Keratinocyte (primary cell): ENCODE results near the gene ZBTB21. TPM values are rescaled to one million over a fixed set of nuclear protein-coding genes. Genes with fewer than 3 reads are reported as not detected.

Experiments used
- DNase-seq: peaks from one replicate; pipeline ENCODE4 v3.0.0-alpha.2; 2011; ENCODE audit warnings: low read depth, missing footprints, low spot score
- FAIRE-seq: peaks from 2 replicates; lab custom pipeline; 2011; peaks lifted over from hg19 to GRCh38; lab: Jason Lieb, UNC
- H2AFZ ChIP-seq: 2 replicates; pipeline ENCODE4 v1.6.0; 2012; ENCODE audit warnings: low read length, control low read depth, inconsistent platforms; ENCODE audit not compliant: control insufficient read depth
- H3K27ac ChIP-seq: 2 replicates; pipeline ENCODE4 v1.5.1; 2011; ENCODE audit warnings: low read length; ENCODE audit not compliant: control insufficient read depth, insufficient read depth
- H3K27me3 ChIP-seq: 3 replicates; pipeline ENCODE4 v1.6.0; 2011; ENCODE audit warnings: low read length; ENCODE audit not compliant: control insufficient read depth, insufficient read depth; ENCODE audit errors: extremely low read depth
- H3K36me3 ChIP-seq, 2 experiments: 2 replicates in 1 of 2; 3 replicates in 1 of 2; pipeline ENCODE4 v1.5.1; 2011; ENCODE audit warnings: low read length in 2 of 2, mild to moderate bottlenecking in 1 of 2; ENCODE audit not compliant: control insufficient read depth in 2 of 2, insufficient read depth in 2 of 2; ENCODE audit errors: extremely low read depth in 1 of 2
- H3K4me1 ChIP-seq: 3 replicates; pipeline ENCODE4 v1.5.1; 2011; ENCODE audit warnings: low read length; ENCODE audit not compliant: control insufficient read depth, insufficient read depth; ENCODE audit errors: extremely low read depth
- H3K4me2 ChIP-seq: 3 replicates; pipeline ENCODE4 v1.6.0; 2011; ENCODE audit warnings: low read depth, low read length; ENCODE audit not compliant: control insufficient read depth, insufficient read depth; ENCODE audit errors: extremely low read depth
- H3K4me3 ChIP-seq, 3 experiments: fragments of 200-600 bp in 1 of 3; sonication (generic) in 1 of 3; 2 replicates in 2 of 3; 3 replicates in 1 of 3; pipeline ENCODE4 v1.5.1; 2011 to 2016; ENCODE audit warnings: low read length in 3 of 3, mild to moderate bottlenecking in 3 of 3, control low read depth in 2 of 3, inconsistent platforms in 1 of 3, low read depth in 1 of 3, mixed read lengths in 1 of 3, mixed run types in 1 of 3, moderate library complexity in 1 of 3; ENCODE audit not compliant: control insufficient read depth in 2 of 3, insufficient read depth in 2 of 3; ENCODE audit errors: extremely low read depth in 1 of 3
- H3K79me2 ChIP-seq: 2 replicates; pipeline ENCODE4 v1.6.0; 2012; ENCODE audit warnings: low read length; ENCODE audit not compliant: control insufficient read depth, insufficient read depth
- H3K9ac ChIP-seq: 3 replicates; pipeline ENCODE4 v1.6.0; 2011; ENCODE audit warnings: low read length; ENCODE audit not compliant: control insufficient read depth, insufficient read depth; ENCODE audit errors: extremely low read depth
- H3K9me1 ChIP-seq: 3 replicates; pipeline ENCODE4 v1.6.0; 2011; ENCODE audit warnings: low read length; ENCODE audit not compliant: control insufficient read depth, insufficient read depth; ENCODE audit errors: extremely low read depth
- H3K9me3 ChIP-seq: 2 replicates; pipeline ENCODE4 v1.5.1; 2012; ENCODE audit warnings: low read depth, low read length; ENCODE audit not compliant: control insufficient read depth
- H4K20me1 ChIP-seq: 3 replicates; pipeline ENCODE4 v1.6.0; 2011; ENCODE audit warnings: low read length; ENCODE audit not compliant: control insufficient read depth, insufficient read depth; ENCODE audit errors: extremely low read depth
- EZH2 ChIP-seq: IDR thresholded peaks from one replicate; pipeline ENCODE4 v1.6.1; 2012; ENCODE audit warnings: inconsistent platforms, mild to moderate bottlenecking, low read length, moderate library complexity
- dilution Hi-C: fragments of 300-500 bp; cut with MboI; formaldehyde crosslinking; loops from one replicate; pipeline ENCODE4 v1.7.0; 2020; ENCODE audit warnings: low sequenced_read_pairs; ENCODE audit not compliant: extremely low pct_ligation_motif_present
- polyA plus RNA-seq, 5 experiments: library from polyadenylated mRNA; depleted of rRNA in 3 of 5; stranded (reverse) in 3 of 5; stranded (forward) in 1 of 5; unstranded in 1 of 5; fragments of >200 nt; gene quantifications; 1 replicate in 1 of 5; 2 replicates in 3 of 5; 3 replicates in 1 of 5; pipeline versions ENCODE4 v1.2.1 to v1.2.3, GENCODE V29; 2011 to 2012; ENCODE audit warnings: missing spikeins in 2 of 5, low read depth in 1 of 5, low replicate concordance in 1 of 5
- TF ChIP-seq, protein P1 (sequence below), 3 experiments: IDR thresholded peaks in 1 of 3; conservative IDR thresholded peaks in 1 of 3; optimal IDR thresholded peaks in 1 of 3; 2 replicates in 2 of 3; 3 replicates in 1 of 3; pipeline versions ENCODE3 to v1.5.1; 2011; ENCODE audit warnings: low read length in 3 of 3, mild to moderate bottlenecking in 3 of 3, moderate library complexity in 2 of 3, control low read depth in 1 of 3, inconsistent platforms in 1 of 3; ENCODE audit not compliant: insufficient read depth in 2 of 3; ENCODE audit errors: extremely low read depth in 1 of 3

ZBTB21 gene
- polyA plus RNA-seq, 1 donor (not counting 4 experiments of a cell fraction or from before 2014, with no cell fraction given), result 9.5 TPM

DNA sequence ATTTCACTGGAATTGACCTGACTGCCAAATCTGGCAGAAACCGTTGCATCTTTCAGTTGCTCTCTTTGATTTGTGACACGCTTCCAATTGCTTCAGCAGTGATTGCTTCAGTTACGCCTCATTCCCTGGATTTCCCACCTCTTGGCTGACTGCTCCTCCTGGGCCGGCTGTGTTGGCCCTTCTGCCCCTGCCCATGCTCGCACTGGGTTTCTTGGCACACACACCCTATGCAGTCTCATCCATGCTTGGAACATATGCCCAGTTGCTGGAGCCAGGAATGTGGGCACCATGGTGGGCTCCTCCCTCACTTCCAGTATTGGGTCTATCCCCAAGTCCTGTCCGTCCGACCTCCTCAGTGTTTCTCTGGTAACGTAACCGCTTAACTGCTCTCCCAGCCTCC is 2.2 kb upstream of the ZBTB21 start:
- H3K79me2 ChIP-seq, result peaks cover 16% of the 10 kb centered on the region
- no peak overlapping the region for H3K27ac ChIP-seq
- FAIRE-seq, result no peak
- dilution Hi-C loops, result no loop called here
- no peak overlapping the region for H3K9ac ChIP-seq
- H3K4me2 ChIP-seq, result no peak overlapping the region
- H3K9me1 ChIP-seq, result no peaks in the 10 kb centered on the region
- H3K9me3 ChIP-seq, result no peaks in the 10 kb centered on the region
- H3K4me3 ChIP-seq, result no peak overlapping the region
- no peak for TF ChIP-seq EZH2
- TF ChIP-seq, protein P1, sequence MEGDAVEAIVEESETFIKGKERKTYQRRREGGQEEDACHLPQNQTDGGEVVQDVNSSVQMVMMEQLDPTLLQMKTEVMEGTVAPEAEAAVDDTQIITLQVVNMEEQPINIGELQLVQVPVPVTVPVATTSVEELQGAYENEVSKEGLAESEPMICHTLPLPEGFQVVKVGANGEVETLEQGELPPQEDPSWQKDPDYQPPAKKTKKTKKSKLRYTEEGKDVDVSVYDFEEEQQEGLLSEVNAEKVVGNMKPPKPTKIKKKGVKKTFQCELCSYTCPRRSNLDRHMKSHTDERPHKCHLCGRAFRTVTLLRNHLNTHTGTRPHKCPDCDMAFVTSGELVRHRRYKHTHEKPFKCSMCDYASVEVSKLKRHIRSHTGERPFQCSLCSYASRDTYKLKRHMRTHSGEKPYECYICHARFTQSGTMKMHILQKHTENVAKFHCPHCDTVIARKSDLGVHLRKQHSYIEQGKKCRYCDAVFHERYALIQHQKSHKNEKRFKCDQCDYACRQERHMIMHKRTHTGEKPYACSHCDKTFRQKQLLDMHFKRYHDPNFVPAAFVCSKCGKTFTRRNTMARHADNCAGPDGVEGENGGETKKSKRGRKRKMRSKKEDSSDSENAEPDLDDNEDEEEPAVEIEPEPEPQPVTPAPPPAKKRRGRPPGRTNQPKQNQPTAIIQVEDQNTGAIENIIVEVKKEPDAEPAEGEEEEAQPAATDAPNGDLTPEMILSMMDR (optimal IDR thresholded peaks at IDR 0.05 in 1 of 3, IDR thresholded peaks at IDR 0.05 in 1 of 3, conservative IDR thresholded peaks at IDR 0.05 in 1 of 3; ENCODE audit: extremely low read depth in 1 of 3, insufficient read depth in 2 of 3, low read length in 3 of 3), result no peak
- no peak for DNase-seq
- H3K4me1 ChIP-seq, result peaks cover 23% of the 10 kb centered on the region
- no peak overlapping the region for H2AFZ ChIP-seq
- no peaks in the 10 kb centered on the region for H4K20me1 ChIP-seq
- no peaks in the 10 kb centered on the region for H3K27me3 ChIP-seq
- peaks cover 0 to 7% of the 10 kb centered on the region in 2 experiments for H3K36me3 ChIP-seq

DNA sequence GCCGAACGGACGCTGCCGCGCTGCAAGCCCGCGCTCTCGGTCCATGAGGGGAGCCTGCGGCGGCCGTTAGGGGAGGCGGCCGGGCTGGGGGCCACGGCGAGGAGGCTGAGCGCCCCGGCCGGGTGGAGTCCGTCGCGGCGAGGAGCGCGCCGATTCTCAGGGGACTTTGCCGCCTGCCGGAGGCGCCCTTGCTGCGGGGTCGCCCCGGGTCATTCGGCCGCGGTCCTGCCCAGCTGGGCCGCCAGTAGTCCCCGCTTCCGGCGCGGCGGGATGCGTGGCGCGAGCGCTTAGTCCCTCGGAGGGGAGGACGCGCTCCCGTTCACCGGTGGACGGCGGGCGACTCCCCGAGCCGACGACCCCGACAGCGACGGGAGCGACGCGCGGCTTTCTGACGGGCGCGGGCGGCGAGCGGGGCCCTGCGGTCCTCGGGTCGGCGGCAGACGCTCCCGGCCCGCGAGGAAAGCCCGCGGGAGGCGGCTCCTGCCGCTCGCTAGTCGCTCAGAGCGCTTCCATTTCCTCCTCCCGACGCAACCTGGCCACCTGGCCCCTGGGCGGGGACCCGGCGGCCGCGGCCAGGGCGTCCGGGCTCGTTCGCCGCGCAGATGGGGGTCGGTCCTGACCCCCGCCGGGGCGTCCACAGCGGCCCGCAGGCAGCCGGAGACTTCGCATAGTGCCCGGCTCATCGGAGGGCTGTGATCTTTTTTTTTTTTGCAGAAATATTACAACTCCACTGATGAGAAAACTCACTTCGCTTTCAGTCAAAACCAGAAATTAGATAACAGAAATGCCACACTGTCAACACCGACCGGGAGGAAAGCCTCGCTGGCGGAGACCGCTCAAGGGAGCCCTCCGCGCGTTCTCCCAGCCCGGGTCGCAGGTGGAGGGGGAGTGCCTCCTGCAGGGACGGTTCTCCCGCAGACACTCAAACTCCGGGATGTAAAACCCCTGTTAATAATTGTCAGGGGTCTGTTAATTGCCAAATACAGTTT is 641 bp upstream of the ZBTB21 start:
- dilution Hi-C loops, result no loop called here
- H3K27ac ChIP-seq, result peak overlapping the region; percentile 60
- H3K27me3 ChIP-seq, result no peaks in the 10 kb centered on the region
- peak overlapping the region; percentile 75 for H3K4me2 ChIP-seq
- H3K79me2 ChIP-seq, result peaks cover 27% of the 10 kb centered on the region
- peak overlapping the region; percentile 67 to 78 (median 78) for H3K4me3 ChIP-seq
- peak overlapping the region; percentile 79 for H3K9ac ChIP-seq
- no peak for FAIRE-seq
- H3K9me1 ChIP-seq, result no peaks in the 10 kb centered on the region
- TF ChIP-seq EZH2, result no peak
- TF ChIP-seq, protein P1 (optimal IDR thresholded peaks at IDR 0.05 in 1 of 3, IDR thresholded peaks at IDR 0.05 in 1 of 3, conservative IDR thresholded peaks at IDR 0.05 in 1 of 3; ENCODE audit: extremely low read depth in 1 of 3, insufficient read depth in 2 of 3, low read length in 3 of 3), result peak in 1 of 3 experiments; percentile 5
- H4K20me1 ChIP-seq, result no peaks in the 10 kb centered on the region
- peaks cover 0 to 10% of the 10 kb centered on the region in 2 experiments for H3K36me3 ChIP-seq
- peaks cover 23% of the 10 kb centered on the region for H3K4me1 ChIP-seq
- no peaks in the 10 kb centered on the region for H3K9me3 ChIP-seq
- H2AFZ ChIP-seq, result peak overlapping the region; percentile 11
- DNase-seq, result no peak
